GOT3 (cell line): Measurements from ENCODE around the gene SS18.

Source experiments
- DNase-seq: peaks from one replicate; lab custom pipeline; 2025; ENCODE audit warnings: mixed read lengths; lab: John Stamatoyannopoulos, UW

The SS18 gene

DNA sequence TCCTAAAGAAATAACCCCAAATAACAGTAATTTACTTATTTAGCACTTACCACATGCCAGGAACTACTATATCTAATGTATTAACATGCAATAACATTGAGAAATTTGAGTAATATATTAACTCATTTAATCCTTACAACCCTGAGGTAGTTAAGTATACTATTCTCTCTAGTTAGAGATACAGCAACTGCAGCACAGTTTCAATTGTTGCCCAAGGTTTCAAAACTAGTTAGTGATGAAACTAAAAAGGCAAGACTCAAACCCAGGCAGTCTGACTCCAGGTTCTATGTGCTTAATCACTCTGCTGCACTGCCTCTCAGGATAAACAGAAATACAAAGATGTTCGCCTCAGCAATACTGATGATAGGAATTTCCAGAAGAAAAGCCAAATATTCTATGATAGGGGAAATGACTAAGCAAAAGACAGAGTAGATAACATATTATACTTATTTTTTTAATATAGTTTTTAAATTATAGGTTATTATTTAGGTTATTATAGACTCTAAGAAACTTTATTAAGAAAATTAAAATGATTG, 88.0 kb downstream of the SS18 start:
- DNase-seq = no peak

DNA sequence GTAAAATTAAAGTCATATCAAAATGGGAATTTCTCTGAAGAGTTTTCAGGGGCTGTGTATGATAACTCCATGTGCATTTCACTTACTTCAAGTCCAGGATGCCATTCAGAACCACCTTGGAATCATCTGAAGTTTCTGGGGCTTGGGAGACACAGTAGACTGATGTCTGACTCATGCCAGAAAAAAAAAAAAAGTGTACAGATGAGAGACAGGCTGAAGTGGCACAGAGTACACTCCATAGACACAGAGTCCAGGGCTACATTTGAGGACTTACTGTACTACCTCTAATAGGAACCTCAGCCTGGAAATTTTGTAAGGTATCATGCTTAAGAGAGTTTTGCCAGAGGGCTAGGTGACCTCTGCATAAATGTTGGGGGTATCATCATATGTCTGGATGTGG, 92.0 kb downstream of the SS18 start:
- DNase-seq = no peak

DNA sequence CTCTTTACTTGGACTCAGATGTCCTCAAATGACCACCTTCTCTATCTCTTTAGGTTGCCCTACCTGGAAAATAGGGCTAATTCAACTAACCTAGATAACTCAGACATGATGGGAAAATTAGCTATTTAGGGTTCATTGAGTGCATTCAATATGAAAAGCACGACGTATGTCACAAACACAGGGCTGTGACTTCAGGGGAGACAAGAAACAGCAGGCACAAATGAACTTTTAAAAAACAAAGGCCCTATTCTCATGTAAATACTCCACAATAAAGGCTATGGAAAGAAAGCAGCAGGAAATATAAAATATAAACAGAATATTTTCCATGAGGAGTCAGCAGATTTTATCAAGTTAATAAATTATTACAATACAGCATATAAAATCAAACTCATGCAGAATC, 97.8 kb downstream of the SS18 start:
- DNase-seq = no peak

DNA sequence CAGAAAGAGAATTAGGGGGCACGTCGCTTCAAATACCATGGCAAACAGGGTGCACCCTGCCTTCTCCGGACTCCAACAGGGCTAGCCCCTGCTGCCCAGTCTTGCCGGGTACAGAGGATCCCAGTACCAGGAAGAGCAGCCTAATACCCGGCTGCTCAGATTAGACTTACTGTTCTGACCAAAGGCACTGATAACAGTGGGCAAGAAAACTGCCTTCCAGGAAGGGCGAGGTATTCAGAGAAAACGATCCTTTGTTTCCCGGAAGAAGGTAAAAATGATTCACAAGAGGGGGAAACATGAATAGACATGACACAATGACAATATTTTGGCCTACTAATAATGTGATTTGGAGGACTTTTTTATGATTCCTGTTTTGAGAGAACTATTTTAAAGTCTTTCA, 99.9 kb downstream of the SS18 start:
- DNase-seq = no peak

DNA sequence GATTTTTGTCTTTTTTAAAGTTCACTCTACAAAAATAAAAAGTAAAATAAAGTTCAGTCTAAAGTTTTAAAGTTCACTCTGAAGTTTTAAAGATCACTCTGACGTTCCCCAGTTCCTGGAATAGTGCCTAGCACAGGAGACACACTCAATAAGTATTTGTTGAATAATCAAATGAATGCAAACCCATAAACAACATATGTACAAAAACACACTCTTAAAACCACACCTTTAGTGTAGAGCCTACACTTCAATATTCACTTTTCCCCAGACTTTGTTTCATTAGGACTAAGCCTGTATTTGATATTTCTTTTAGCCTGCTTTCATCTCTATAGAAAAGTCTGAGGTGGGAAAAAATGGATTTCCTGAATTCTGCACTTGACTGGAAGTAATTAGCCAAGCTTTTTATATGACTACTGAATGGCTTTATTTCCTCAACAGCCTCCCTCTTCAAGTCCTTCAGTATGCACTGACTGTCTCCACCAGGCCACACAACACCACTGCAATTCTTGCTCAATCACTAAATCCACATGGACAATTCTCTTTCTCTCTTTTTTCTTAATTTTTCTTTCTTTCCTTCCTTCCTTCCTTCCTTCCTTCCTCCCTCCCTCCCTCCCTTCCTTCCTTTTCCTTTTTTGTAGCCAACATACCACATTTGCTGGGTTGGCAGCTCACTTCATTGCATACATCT, 104.6 kb downstream of the SS18 start:
- DNase-seq = no peak

DNA sequence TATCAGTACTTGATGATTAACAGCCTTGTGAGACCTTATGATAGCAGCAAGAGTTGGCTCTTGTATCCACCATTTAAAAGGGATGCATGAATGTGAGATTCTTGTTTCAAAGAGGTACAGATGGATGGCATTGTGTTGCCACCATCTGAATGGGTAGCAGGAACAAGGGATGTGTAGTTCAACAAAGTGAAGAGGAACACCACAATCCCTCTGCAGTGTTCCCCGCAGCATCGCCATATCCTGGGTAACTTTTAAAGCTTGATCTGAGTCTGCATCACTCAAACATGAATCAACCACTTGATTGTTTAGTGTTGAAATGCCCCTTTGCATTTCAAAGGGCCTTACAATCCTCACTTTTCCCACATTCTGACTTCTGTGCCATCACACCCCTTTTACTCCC, 106.7 kb downstream of the SS18 start:
- no peak for DNase-seq

DNA sequence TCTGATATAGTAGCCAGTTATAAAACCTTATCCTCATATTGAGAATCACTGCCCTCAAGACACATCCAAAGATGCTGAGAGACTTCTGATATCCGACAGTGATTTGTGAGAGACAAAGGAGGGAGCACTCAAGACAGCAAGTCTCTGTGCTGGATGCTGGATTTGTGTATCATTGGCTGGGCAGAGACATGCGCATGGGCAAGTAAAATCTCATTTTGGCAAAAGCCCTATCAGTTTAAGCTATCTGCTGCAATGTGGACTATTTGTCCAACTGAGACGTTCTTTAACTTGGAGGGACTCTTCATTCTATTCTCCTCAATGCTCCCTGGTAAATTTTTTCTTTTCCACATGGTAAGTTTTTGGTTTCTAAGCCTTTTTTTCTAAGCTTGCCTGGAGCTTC, 107.5 kb downstream of the SS18 start:
- no peak for DNase-seq

DNA sequence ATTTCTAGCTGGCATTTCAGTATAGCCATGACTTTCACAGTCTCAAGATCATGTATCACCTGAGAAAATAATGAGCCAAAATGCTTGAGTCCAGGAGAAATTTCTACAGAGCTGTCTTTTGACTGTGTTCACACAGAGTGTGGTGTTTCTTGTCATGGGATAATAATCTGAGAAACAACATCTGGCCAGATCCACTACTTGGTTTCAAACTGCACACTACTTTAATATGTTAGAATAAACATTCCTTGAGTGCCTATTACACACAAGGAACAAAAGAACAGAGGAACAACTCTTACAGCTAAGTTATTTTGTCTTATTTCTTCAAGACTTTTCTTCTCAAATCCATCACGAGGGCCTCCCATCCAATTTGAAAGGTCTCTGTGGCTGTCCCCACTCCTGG, 108.3 kb downstream of the SS18 start:
- DNase-seq = no peak

DNA sequence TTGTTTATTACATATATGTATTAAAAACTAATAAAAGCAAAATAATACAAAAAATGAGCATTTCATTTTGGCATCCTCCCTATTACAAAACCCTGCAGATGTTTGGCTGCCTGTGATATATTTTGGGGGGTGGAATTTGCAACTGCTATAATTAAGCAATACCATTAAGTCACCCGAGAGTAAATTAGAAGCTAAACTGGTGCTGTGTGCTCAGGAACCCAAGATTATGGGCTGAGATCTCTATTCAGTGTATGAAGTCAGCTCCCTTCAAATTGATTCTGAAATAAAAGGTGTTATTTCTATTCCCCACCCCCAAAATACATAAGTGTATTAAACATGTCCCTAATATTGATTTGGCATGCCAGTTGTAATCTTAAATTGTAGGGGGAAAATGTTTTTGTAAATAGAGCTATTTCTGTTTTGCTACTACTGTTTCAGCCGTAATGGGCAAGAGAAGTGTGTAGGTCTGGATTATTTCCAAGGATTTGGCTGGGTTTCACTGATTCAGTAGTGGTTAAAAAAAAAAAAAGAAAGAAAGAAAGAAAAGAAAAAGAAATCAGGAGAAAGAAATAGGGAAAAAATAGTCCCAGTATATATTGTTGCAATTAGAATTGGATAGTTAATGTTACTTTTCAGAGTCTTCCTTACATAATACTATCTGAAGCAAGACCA, 110.9 kb downstream of the SS18 start:
- DNase-seq = no peak

DNA sequence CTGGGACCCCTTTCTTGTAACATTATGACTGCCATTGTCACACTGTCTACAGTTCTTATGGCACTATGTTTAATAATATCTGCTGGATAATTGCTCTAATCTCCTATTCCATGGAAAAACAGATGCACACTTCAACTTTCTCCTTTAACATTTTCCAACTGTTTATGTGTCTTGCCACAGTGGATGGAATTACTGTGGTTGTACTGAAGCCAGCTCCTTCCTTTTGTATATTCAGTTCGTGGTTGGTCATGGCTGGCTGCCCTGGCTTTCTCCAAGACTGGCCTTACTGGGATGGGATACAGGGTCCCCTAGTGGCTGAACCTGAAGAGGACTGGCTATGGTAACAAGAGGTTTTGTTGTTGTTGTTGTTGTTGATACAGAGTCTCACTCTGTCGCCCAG, 113.9 kb downstream of the SS18 start:
- DNase-seq = no peak

DNA sequence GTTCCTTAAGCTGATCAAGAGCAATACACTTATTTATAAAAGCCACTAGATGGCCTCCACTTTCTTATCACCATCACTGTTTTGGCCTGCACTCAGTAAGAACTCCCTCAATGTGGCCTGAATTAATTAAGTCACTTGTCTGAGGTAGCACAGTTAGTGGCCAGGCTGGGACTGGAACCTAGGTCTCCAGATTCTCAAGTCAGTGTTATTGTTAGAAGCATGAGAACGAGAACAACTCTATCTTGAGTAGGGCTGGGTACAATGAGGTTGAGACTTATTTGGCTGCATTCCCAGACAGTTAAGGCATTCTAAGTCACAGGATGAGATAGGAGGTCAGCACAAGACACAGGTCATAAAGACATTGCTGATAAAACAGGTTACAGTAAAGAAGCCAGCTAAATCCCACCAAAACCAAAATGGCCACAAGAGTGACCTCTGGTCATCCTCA, 115.8 kb downstream of the SS18 start:
- no peak for DNase-seq
